Measurements from ENCODE around the gene MARCHF10.

DNA sequence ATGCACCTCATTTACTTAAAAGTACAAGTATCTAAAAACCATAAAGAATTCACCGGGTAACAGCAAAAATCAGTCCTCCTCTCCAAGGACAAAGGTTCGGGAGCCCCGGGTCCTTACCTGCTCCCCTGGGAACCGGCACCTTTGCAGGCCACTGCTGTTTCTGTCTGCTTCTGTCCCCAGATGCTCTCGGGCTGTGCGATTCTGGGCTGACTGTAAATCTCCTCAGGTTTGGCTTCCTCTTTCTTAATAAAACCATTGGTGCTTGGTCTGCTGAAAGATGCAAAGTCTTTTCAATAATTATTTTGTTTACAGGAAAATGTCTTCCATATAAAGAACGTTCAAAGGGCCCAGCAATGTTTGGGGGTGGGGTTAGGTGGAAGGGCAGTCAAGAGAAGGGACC is 63.9 kb downstream of the MARCHF10 start:
- TF ChIP-seq, protein P1, sequence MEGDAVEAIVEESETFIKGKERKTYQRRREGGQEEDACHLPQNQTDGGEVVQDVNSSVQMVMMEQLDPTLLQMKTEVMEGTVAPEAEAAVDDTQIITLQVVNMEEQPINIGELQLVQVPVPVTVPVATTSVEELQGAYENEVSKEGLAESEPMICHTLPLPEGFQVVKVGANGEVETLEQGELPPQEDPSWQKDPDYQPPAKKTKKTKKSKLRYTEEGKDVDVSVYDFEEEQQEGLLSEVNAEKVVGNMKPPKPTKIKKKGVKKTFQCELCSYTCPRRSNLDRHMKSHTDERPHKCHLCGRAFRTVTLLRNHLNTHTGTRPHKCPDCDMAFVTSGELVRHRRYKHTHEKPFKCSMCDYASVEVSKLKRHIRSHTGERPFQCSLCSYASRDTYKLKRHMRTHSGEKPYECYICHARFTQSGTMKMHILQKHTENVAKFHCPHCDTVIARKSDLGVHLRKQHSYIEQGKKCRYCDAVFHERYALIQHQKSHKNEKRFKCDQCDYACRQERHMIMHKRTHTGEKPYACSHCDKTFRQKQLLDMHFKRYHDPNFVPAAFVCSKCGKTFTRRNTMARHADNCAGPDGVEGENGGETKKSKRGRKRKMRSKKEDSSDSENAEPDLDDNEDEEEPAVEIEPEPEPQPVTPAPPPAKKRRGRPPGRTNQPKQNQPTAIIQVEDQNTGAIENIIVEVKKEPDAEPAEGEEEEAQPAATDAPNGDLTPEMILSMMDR (IDR thresholded peaks at IDR 0.05), result no peak
- TF ChIP-seq POLR2AphosphoS5 (IDR thresholded peaks at IDR 0.05), result no peak
- no peak for TF ChIP-seq POLR2A (IDR thresholded peaks at IDR 0.05)
